CD4-positive, alpha-beta T cell treated with Interleukin-4 for 1 hour (primary cell): ENCODE results near the gene FAHD1.
A peak's percentile ranks its signal among the peaks of the same experiment; 100 is the strongest.
"Not testable (repeated sequence)": the region's sequence is repeated elsewhere in the genome, so short reads cannot be mapped to it uniquely, and the experiment has no call there.

Experiments used
- DNase-seq, 2 donors: peaks; one replicate each; pipeline ENCODE4 v3.0.0-alpha.2; 2020 to 2022

FAHD1 gene

GRCh38 chr16:1790261-1790610 is 36.8 kb upstream of the FAHD1 start:
- DNase-seq = no peak

- no peak for DNase-seq
Observed at GRCh38 chr16:1790611-1791255, 36.3 kb upstream of the FAHD1 start.

- no peak for DNase-seq
Observed at GRCh38 chr16:1791256-1791942, 35.6 kb upstream of the FAHD1 start.

GRCh38 chr16:1791943-1792812 is 34.8 kb upstream of the FAHD1 start:
- DNase-seq = no peak

- DNase-seq = no peak
Observed at GRCh38 chr16:1792836-1793577, 34.0 kb upstream of the FAHD1 start.

- DNase-seq = no peak
Observed at GRCh38 chr16:1793578-1794220, 33.3 kb upstream of the FAHD1 start, which contains the start of gene IGFALS. IGFALS (minus strand) TSS chr16:1793705; CDS start chr16:1793652, 53 bp downstream.

- no peak for DNase-seq
Observed at GRCh38 chr16:1794221-1794871, 32.7 kb upstream of the FAHD1 start.

- no peak for DNase-seq
Observed at GRCh38 chr16:1794908-1795666, 31.9 kb upstream of the FAHD1 start.

- not testable (repeated sequence) for DNase-seq
Observed at GRCh38 chr16:1799263-1799662, 27.7 kb upstream of the FAHD1 start.

GRCh38 chr16:1800701-1801100 is 26.3 kb upstream of the FAHD1 start:
- no peak for DNase-seq

GRCh38 chr16:1807626-1808025 is 19.4 kb upstream of the FAHD1 start:
- no peak for DNase-seq

GRCh38 chr16:1808691-1809090 is 18.3 kb upstream of the FAHD1 start:
- no peak for DNase-seq

- no peak for DNase-seq
Observed at GRCh38 chr16:1809281-1809801, 17.7 kb upstream of the FAHD1 start.

GRCh38 chr16:1810106-1810505 is 16.9 kb upstream of the FAHD1 start:
- no peak for DNase-seq

- DNase-seq = no peak
Observed at GRCh38 chr16:1810536-1810935, 16.5 kb upstream of the FAHD1 start.

GRCh38 chr16:1812732-1813163 is 14.3 kb upstream of the FAHD1 start:
- DNase-seq = peak; percentile 39 to 40

- DNase-seq = no peak
Observed at GRCh38 chr16:1815461-1815860, 11.5 kb upstream of the FAHD1 start.

GRCh38 chr16:1816396-1817275 is 10.4 kb upstream of the FAHD1 start:
- DNase-seq = no peak

- no peak for DNase-seq
Observed at GRCh38 chr16:1817276-1817589, 9.8 kb upstream of the FAHD1 start.

GRCh38 chr16:1817716-1818115 is 9.3 kb upstream of the FAHD1 start:
- no peak for DNase-seq
